Measurements from ENCODE around the gene NUP93.
"Not testable (repeated sequence)": the region's sequence is repeated elsewhere in the genome, so short reads cannot be mapped to it uniquely, and the experiment has no call there.

Gene NUP93

GRCh38 chr16:56783344-56783743, 53.4 kb downstream of the NUP93 start:
- no peak for DNase-seq

GRCh38 chr16:56785317-56785716, 55.4 kb downstream of the NUP93 start:
- no peak for DNase-seq

DNA sequence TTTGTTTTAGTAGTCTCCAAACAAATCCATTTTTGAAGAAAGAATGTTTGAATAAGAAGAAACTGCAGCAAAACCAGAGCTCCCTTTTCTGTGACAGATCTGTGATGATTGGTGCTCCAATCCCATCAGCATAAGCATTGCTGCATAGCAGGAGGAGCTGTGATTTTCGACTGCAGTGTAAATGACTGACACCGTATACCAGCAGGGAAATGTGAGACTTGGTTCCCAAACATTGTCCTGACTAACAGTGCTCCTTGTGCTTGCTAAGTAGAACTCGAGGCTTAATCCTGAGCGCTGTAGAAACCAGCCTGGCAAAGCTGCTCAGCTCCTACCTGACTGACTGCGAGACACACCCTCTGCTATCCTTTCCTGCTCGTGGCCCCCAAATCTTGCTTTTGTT, 57.2 kb downstream of the NUP93 start:
- no peak for DNase-seq

- DNase-seq, result no peak
These were observed 58.5 kb downstream of the NUP93 start for GRCh38 chr16:56788435-56788834.

- peak; percentile 3 for DNase-seq
These were observed 59.4 kb downstream of the NUP93 start for GRCh38 chr16:56789360-56789759.

DNA sequence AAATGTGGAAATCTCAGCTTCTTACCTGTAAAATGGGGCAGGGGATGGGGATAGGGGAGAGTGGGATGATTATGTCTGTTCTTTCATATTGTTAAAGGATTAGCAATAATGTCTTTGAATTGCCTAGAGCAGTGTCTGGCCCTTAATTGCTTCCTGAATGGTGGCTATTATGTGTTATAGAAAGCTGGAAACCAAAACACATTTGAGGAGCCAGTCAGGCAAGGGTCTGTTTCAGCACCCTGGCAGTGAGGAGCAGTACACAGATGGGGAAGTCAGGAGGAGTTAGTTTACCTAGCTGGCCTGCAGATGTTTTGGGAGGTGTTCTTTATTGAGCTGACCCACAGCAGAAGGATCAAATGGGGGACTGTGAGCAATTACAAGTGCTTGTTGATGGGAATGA, 63.0 kb downstream of the NUP93 start:
- DNase-seq, result no peak

DNA sequence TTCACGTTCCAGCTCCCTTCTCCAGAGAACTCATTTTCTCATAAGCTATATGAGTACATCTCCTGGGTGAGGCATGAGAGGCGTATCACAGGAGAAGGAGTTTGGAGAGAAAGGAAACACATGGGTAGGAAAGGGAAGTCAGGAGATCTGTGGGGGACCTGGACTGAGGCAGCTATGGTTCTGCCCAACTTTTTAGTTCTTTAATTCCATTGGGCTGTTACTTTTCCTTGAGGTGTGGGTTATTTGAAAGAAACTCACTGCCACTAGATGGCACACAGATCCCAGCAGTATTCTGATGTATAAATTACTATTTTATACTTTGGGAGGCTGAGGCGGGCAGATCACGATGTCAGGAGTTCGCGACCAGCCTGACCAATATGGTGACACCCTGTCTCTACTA, 63.6 kb downstream of the NUP93 start:
- DNase-seq, result no peak

GRCh38 chr16:56795011-56795410, 65.1 kb downstream of the NUP93 start:
- no peak for DNase-seq

GRCh38 chr16:56797038-56797437, 67.1 kb downstream of the NUP93 start:
- not testable (repeated sequence) for DNase-seq

- DNase-seq, result no peak
These were observed 67.9 kb downstream of the NUP93 start for GRCh38 chr16:56797861-56798260.

DNA sequence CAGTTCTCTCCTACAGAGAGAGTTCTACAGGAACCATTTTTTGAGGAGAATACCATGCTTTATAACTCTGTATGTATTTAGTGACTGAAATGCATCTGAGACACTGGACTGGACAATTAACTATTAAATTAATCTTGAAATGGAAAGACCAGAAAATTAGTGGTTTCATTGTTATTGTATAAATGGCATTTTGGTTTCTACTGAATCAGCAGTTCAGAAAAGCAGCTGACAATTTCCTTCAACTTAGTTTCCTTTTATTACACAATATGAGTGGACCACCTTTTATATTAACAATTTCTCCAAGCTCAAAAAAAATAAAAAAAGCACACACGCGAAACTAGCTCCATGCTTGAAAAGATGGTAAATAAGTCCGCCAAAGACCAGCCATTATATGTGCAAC, 69.0 kb downstream of the NUP93 start:
- no peak for DNase-seq

DNA sequence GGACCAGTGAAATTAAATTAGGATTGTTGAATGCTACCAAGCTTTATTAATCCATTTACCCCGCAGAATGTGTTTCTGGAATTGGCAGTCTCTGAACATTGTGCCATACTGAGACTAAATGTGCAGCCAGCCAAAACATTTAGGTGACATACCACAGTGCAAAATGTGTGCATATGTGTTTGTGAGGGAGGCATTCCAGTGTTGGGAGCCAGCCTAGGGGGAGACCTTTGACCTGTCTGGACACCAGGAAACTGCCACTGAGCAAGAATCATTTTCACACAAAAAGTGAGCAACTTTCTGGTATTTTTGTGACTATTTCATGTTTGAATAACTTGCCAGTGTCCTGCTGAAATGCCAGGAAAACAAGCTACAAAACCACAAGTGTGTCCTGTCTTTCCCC, 70.4 kb downstream of the NUP93 start:
- DNase-seq, result no peak

DNA sequence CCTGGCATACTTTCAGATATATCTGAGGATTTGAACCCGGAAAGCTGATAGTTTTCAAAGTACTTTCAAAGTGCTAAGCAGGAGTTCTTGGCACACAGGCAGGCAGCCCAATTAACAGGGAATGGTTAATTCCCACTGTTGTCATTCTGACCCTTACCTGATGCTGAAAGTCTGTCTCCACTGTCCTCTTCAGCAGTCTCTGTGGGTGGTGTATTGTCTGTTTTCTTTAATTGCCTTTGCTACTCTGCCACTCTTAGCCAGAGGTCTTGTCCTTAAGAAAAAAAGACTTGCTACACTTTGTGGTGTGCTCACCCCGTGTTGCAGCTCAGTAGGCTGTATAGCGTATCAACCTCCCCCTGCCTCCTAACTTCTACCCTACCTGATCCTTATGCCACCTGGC, 71.8 kb downstream of the NUP93 start:
- DNase-seq, result no peak

DNA sequence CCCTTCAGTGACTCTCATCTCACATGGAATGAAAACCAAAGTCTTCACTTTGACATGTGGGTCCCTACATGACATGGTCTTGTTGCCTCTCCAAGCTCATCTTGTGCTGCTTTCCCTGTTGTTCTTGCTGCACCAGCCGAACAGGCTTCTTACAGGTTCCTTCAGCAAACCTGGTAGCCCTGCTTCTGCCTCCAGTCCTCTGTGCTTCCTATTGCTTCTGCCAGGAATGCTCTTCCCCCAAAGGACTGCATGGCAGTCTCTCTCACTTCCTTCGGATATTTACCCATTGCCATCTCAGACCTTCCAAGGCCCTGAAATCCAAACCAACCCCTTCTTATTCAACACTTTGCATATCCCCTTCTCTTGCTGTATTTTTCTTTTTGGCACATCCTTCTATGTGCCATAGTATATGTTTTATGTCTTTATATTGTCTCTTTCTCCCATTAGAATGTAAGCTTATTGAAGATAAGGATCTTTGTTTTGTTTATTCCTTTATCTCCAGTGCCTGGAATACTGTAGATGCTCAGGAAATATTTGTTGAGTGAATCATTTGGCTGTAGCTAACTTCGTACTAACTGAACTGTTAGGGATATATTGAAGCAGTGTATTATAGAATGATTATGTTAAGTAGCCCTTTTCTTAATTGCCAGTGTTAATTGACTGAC, 77.2 kb downstream of the NUP93 start:
- DNase-seq, result no peak

DNA sequence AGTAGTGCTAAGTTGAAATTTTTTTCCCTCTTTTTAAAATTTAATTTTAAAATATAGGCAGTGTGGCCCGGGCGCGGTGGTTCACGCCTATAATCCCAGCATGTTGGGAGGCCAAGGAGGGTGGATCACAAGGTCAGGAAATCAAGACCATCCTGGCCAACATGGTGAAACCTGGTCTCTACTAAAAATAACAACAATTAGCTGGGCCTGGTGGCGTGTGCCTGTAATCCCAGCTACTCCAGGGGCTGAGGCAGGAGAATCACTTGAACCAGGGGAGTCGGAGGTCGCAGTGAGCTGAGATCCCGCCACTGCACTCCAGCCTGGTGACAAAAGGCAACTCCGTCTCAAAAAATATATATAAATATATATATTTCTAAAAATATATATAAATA, 77.7 kb downstream of the NUP93 start:
- not testable (repeated sequence) for DNase-seq

- no peak for DNase-seq
These were observed 81.0 kb downstream of the NUP93 start for GRCh38 chr16:56810954-56811353.

DNA sequence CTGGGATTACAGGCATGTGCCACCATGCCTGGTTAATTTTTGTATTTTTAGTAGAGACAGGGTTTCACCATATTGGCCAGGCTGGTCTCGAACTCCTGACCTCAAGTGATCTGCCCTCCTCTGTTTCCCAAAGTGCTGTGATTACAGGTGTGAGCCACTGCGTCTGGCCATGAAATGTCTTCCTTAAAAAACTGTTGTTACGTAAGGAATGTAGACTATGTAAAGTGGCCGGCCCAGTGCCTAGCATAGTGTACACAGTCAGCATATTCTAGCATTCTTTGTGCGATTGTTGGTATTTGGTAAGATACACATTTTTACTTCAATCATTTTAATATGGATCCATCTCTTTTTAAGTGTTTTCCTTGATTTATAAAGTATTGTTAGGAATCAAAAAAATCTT, 81.7 kb downstream of the NUP93 start:
- DNase-seq, result not testable (repeated sequence)

DNA sequence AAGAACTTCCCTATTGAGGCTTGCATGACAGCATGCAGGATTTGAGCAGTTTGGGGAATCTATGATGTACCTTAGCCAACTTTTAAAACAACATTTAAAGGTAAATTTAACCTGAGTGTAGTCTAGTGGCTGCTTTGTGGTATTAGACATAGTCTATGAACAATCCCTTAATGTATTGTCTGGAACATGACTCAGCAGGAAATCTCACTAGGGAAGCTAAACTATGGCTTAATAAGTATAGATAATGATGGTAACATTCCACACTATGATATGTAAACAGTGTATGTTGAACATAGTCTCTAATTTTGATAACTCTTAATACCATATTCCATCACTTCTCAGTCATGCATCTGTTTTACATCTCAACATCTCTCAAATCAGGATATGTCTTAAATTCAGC, 83.0 kb downstream of the NUP93 start:
- DNase-seq, result no peak

DNA sequence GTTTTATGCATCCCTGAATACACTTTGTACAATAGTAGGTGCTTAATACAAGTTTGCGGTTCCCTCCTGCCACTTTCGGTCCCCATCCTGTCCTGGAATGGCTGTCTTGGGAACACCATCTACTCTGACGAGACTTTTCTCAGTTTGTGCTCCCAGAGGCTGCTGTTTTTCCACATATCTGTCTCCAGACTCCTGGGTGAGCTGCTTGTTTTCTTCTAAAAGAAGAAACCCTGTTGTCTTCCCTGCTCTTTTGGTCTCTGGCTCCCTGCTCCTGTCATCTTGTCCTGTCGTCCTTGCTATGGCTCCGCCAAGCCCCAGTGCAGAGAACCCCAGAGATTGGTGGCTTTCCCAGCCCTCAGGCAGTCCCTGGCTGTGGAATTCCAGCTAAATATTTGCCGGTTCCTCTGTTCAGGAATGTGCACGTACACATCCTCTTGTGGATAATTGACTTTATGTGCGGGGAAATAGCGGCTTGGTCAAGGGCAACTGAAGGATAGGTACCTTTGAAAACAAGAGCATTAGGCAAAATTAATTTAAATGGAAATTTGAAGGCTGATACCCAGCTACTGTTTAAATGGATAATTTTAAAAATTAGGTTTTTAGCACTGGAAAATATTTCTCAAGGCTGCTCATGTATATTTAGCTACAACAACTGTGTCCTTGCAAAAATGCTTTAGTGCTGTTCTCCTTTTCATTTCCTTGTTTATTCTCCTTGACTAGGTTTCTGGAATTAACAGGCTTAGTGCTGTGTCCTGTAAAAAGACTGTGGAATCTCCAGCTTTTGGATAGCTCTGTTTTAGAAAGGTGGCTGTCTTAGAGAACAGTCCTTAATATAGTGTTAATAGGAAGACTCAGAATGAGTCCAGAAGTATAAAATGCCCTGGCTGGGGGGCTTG, 84.9 kb downstream of the NUP93 start:
- DNase-seq, result no peak

GRCh38 chr16:56815721-56816120, 85.8 kb downstream of the NUP93 start:
- no peak for DNase-seq

- DNase-seq, result no peak
These were observed 87.1 kb downstream of the NUP93 start for GRCh38 chr16:56817056-56817455.

DNA sequence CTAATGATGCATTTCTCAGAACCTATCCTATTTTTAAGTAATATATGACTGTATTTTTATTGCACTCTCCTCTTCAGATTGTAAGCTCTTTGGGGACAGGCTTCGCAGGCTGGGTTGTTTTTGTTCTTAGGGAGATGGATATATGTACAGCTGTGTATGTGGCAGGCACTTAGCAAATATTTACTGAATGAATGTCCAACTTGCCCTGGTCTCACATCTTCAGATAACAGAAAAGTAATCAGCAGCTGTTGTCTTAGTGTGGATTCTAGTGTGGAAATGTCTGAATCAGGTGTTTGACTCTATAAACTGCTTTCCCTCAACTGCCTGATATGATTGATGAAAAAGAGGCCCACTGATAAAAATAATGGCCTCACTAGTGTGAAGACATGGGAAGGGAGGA, 88.0 kb downstream of the NUP93 start:
- no peak for DNase-seq

DNA sequence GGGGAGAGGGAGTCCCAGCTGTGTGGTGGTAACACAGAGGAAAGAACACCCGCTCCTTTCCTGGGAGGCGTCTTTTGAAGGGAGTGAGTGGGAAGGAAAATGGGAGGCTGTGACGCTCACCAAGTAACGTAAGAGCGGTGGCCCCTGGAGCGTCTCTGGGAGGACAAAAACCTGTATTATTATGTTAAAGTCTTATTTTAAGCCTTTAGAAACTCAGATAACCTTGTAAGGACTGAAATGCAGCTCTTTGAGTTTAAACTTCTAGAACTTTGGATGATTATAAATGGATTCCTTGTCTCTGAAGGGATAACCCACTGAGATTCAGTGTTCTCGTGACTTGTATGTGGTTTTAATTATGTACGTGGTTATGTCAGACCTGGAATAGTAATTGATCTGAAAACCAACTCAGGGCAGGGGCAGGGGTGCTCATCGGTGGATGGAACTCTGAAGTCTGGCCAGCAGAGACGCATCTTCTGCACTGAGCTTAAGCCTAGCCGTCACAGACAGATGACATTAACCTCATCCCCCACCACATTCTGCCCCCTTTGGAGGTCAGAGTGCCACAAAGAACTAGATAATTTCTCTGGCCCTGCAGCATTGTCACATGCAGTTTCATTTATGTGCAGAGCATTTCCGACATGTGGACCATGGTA, 93.3 kb downstream of the NUP93 start:
- no peak for DNase-seq

DNA sequence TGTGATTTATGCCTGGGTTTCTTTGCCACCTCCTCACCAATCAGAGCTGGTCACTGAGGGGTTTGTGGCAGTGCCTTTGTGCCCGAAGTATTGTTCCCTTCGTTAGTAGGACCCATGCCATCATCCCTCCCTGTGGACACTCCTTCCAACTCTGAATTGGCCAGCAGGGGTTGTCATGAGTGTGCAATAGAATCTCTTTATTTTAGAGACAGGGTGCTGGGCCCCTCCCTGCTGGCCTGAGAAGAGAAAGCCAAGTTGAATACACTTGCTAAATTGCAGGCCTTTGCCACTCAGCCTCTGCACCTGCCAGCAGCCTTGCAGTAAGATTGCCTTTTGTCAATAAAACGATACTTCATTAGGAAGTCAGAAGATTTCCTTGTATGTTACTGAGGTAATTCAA, 94.4 kb downstream of the NUP93 start:
- DNase-seq, result no peak

Data from stimulated activated CD4-positive, alpha-beta T cell treated with anti-CD3 and anti-CD28 coated beads, Interleukin-4, amount 100 ng/mL, for 1 hour (primary cell).